CD4-positive, alpha-beta T cell treated with Interleukin-1 beta for 1 hour (primary cell): ENCODE results near the gene PLD6.
A peak's percentile ranks its signal among the peaks of the same experiment; 100 is the strongest.

ENCODE experiments used
- DNase-seq, 2 donors: peaks; one replicate each; pipeline ENCODE4 v3.0.0-alpha.2; 2020 to 2022

The PLD6 gene

GRCh38 chr17:17152385-17152784 is 53.7 kb downstream of the PLD6 start:
- DNase-seq, result no peak

GRCh38 chr17:17151962-17152361 is 54.2 kb downstream of the PLD6 start:
- peak in 1 of 2 donors; percentile 38 for DNase-seq

- no peak for DNase-seq
Measured at GRCh38 chr17:17151541-17151940, 54.6 kb downstream of the PLD6 start.

- no peak for DNase-seq
Measured at GRCh38 chr17:17151055-17151454, 55.1 kb downstream of the PLD6 start.
